GM18867 (cell line): Measurements from ENCODE around the gene SH2D6.
"Not testable (repeated sequence)": the region's sequence is repeated elsewhere in the genome, so short reads cannot be mapped to it uniquely, and the experiment has no call there.

Experiments used
- ATAC-seq: cut with Tn5 transposase; IDR thresholded peaks from one replicate; pipeline ENCODE4 v1.9.1; 2021; ENCODE audit warnings: mild to moderate bottlenecking, moderate library complexity; ENCODE audit not compliant: unreplicated experiment

Gene SH2D6

GRCh38 chr2:85418132-85419008 lies at the start of gene SH2D6:
SH2D6 (plus strand) TSS chr2:85418714; CDS start chr2:85429466, 10,752 bp downstream.
- ATAC-seq = peak; percentile 87

GRCh38 chr2:85368921-85369320 lies 49.6 kb upstream of the SH2D6 start:
- ATAC-seq = no peak

DNA sequence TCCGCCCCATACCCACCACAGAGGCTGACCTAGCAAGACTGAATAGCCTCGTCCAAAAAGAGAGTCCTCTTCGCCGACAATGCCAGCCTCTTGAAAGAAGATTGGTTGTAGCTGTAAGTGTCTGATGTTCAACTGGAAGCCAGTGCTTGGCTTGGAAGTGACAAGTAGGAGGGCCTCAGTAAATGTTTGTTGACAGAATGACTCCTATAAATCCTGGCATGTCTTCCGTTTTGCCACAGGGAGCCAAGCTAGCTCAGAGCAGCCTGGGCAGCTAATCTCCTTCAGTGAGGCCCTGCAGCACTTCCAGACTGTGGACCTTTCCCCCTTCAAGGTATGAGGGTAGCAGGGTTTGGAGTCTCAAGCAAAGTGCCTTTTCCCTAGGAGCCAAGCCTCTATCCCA lies 49.0 kb upstream of the SH2D6 start:
- no peak for ATAC-seq

DNA sequence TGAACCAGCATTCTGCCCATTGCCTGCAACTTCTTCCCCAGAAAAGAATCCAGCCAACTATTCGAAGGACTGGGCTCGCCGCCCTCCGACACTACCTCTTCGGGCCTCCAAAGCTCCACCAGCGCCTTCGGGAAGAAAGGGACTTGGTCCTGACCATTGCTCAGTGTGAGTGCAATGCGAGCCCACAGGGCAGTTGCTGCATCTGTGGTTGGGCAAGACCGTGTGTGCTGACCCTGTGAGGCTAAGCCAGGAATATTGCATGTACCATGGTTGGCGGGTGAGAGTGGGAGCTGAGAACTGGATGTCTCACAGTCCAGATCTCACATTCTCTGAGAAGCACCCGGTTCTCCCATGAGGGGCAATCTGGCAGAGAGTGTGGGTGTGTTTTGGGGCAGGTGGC lies 47.5 kb upstream of the SH2D6 start:
- ATAC-seq = no peak

DNA sequence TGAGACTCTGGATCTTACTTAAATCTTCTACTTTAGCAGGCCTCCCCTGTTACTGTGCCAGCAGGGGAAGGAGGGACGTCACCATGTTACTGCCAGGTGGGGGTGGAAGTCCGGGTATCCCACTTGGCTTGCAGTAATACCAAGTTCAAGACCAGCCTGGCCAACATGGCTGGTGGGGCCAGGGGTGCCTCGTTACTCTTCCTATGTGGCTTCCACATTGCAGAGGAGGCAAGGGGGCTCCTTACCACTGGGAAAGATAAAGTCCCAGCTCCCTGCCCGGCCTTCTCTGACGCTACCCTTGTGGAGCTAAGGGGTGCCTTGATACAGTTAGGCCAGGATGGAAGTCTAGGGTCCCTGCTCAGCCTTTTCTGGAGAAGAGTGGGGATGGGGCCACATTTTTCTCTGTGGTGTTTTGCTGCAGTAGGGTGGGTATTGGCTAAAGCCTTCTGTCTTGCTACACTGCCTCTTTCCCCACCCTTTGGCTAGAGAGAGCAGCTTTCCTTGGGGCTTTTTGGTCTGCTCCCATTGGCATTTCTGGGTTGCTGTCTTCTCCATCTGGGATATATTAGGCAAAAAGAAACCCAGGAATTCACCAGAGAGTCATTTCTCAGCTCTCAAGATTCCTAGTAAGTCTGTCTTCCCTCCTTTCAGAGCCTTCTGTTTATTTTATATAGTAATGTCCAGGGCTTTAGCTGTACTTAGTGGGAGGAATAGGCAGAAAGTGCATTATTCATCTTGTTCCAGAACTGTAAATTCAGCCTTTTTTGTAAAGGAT lies 42.0 kb upstream of the SH2D6 start:
- no peak for ATAC-seq

GRCh38 chr2:85377083-85377482 lies 41.4 kb upstream of the SH2D6 start:
- ATAC-seq = no peak

DNA sequence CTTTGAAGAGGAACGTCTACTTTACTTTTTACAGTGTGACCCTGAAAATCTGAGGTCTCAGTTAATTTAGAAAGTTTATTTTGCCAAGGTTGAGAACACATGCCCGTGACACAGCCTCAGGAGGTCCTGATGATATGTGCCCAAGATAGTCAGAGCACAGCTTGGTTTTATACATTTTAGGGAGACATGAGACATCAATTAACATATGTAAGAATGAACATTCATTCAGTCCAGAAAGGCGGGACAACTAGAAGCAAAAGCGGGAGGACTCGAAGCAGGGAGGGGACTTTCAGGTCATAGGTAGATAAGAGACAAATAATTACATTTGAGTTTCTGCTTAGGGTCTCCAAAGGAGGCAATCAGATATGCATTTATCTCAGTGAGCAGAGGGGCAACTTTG lies 40.3 kb upstream of the SH2D6 start:
- no peak for ATAC-seq

- no peak for ATAC-seq
These were observed 38.5 kb upstream of the SH2D6 start for GRCh38 chr2:85380048-85380447.

- not testable (repeated sequence) for ATAC-seq
These were observed 35.4 kb upstream of the SH2D6 start for GRCh38 chr2:85383151-85383550.

DNA sequence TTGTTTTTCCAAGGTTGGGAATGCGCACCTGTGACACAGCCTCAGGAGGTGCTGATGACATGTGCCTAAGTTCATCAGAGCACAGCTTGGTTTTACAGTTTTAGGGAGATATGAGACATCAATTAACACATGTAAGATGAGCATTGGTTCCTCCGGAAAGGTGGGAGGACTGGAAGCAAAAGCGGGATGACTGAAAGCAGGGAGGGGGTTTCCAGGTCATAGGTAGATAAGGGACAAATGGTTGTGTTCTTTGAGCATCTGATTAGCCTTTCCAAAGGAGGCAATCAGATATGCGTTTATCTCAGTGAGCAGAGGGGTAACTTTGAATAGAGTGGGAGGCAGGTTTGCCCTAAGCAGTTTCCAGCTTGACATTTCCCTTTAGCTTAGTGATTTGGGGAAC lies 34.7 kb upstream of the SH2D6 start:
- ATAC-seq = no peak

- ATAC-seq = no peak
These were observed 32.8 kb upstream of the SH2D6 start for GRCh38 chr2:85385746-85386145.

DNA sequence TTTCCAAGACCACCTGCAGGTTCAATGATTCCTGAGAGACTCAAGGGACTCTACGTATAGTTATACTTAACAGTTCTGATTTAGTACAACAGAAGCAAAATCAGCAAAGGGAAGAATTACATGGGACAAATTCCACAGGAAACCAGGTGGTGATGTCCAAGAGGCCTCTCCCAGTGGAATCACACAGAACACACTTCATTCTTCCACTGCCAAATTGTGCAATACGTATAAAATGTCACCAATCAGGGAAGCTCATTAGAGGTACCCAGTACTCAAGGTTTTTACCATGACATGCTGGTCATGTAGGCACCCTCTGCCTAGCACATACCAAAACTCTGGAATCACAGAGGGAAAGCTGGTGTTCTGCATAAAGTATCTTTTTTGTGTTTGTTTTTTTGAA lies 30.8 kb upstream of the SH2D6 start:
- ATAC-seq = no peak

GRCh38 chr2:85388878-85389538 lies 29.5 kb upstream of the SH2D6 start:
- ATAC-seq = no peak

GRCh38 chr2:85390941-85391669 lies 27.4 kb upstream of the SH2D6 start:
- no peak for ATAC-seq

GRCh38 chr2:85393836-85394235 lies 24.7 kb upstream of the SH2D6 start:
- ATAC-seq = no peak

- ATAC-seq = no peak
These were observed 24.2 kb upstream of the SH2D6 start for GRCh38 chr2:85394261-85394681.

DNA sequence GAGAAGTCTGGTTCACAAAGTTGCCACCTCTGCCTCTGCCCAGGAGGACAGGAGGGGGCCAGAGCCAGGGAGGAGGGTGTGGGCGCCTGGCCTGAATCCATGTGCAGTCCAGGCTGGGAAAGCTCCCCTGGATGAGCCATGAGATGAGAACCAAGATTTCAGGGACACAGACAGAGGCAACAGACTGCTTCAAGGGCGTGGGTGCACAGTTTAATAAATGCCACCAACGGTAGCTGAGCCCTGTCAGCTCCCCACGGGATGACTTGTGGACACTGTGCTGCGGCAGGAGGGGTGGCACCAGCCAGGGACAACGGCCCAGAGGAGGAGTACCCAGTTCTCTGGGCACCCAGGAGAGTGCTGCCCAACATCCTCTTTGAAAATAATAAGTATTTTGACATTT lies 23.5 kb upstream of the SH2D6 start:
- ATAC-seq = no peak

DNA sequence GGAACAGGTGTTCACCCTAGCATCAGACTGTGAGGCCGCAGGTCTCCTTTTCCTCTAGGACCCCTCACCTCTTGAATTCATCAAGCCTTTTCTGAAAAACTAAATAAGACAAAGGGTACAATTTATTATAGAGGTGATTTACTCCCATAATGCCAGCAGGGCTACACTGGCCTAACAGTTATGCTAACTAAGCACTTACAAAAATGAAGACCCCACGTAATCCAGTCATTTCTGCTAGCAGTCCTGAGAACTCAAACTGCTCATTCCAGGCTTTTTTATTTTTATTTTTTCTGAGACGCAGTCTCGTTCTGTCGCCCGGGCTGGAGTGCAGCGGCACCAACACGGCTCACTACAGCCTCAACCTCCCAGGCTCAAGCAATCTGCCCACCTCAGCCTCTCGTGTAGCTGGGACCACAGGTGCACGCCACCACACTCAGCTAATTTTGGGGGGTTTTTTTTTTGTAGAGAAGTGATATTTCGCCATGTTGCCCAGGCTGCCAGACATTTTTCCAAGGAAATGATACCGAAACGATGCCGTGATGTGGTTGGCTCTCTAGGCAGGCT lies 22.5 kb upstream of the SH2D6 start:
- ATAC-seq = no peak

- ATAC-seq = no peak
These were observed 21.7 kb upstream of the SH2D6 start for GRCh38 chr2:85396531-85397470.
